Loucy (cell line): ENCODE data around the gene ARF4.

Experiments
- EZH2phosphoT487 ChIP-seq: fragments of 200-600 bp; IDR thresholded peaks from 2 replicates; pipeline ENCODE4 v1.6.1; 2018; ENCODE audit warnings: antibody characterized with exemption, mild to moderate bottlenecking, moderate library complexity, borderline replicate concordance
- TF ChIP-seq, protein P1 (sequence below): fragments of 200-600 bp; sonication (generic); conservative IDR thresholded peaks from 2 replicates; pipeline ENCODE4 v1.5.1; 2014; ENCODE audit warnings: mild to moderate bottlenecking, antibody characterized with exemption, low read length

- TF ChIP-seq, protein P1, sequence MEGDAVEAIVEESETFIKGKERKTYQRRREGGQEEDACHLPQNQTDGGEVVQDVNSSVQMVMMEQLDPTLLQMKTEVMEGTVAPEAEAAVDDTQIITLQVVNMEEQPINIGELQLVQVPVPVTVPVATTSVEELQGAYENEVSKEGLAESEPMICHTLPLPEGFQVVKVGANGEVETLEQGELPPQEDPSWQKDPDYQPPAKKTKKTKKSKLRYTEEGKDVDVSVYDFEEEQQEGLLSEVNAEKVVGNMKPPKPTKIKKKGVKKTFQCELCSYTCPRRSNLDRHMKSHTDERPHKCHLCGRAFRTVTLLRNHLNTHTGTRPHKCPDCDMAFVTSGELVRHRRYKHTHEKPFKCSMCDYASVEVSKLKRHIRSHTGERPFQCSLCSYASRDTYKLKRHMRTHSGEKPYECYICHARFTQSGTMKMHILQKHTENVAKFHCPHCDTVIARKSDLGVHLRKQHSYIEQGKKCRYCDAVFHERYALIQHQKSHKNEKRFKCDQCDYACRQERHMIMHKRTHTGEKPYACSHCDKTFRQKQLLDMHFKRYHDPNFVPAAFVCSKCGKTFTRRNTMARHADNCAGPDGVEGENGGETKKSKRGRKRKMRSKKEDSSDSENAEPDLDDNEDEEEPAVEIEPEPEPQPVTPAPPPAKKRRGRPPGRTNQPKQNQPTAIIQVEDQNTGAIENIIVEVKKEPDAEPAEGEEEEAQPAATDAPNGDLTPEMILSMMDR = peak; percentile 60
- no peak for TF ChIP-seq EZH2phosphoT487
Measured at GRCh38 chr3:57582474-57583168, 14.5 kb downstream of the ARF4 start.
